Left forelimb (tissue), 1 donor: ENCODE measurements around the gene EBF3.

Experiments used
- DNase-seq: peaks from one replicate; pipeline ENCODE4 v3.0.0-alpha.2; 2018; ENCODE audit warnings: low spot score

The EBF3 gene

DNA sequence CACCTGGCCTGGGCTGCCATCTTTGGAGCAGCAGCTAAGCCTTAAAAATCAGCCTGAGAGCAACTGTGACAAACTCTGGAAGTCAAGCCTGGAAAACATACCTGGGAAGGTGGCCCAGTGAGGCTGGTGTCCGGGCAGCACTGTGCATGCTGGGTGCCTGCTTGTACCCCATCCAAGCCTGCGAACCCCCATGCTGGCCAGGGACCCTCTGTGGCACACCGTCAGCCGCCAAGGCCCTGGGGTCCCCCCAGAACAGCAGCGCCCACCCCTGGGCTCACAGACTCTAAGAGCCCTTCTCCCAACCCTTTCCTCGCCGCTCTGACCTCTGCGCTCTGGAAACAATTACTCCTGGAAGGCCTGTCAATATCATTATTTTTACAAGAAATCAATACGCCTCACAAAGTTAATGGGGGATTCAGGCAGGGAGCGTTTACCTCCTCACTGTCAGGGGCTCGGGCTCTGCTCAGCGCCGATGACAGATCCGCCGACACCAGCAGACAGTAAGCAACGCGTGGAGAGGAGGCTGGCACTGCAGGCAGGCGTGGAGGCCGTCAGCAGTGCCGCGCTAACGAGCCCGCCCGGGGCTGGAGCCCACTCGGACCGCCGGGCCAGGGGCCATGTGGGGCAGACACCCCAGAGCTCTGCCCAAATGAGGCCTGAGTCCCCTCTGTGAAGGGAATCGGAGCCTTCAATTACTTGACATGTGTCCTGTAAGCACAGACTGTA lies 54.4 kb downstream of the EBF3 start:
- no peak for DNase-seq

DNA sequence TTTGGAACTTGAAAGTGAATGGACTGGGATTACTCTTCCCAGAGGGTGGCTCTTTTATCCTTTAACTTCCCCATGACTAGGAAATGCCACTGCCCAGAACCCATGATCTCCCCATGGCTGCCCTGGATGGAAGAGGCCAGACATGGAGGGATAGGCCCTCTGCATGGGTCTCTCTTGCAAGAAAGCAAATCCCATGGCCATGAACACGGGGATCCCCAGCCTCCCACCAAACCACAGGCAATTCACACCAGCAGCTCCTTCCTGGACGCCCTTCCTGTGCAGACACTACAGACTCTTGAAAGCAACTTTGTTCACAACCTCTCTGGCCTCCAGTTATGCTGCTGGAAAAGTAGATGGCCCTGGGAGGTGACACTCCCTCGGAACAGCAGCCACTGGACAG lies 55.0 kb downstream of the EBF3 start:
- no peak for DNase-seq

DNA sequence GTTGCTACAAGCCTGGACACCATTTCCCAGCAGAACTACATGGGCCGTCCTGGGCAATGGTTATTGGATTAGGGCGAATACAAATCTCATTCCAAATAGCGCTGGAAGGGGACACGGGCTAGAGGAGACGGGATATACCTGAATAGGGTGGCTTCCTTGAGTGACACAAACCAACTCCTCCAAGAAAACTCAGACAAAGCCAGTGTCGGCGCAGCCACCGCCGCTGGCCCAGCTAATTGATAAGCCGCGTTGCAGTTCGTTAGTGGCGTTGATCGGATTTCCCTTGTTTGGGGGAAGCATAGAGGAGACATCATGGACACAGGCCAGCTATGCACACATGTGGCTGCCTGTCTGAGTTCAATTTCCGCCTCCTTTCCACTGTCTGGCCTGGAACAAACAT lies 55.7 kb downstream of the EBF3 start:
- DNase-seq: no peak

DNA sequence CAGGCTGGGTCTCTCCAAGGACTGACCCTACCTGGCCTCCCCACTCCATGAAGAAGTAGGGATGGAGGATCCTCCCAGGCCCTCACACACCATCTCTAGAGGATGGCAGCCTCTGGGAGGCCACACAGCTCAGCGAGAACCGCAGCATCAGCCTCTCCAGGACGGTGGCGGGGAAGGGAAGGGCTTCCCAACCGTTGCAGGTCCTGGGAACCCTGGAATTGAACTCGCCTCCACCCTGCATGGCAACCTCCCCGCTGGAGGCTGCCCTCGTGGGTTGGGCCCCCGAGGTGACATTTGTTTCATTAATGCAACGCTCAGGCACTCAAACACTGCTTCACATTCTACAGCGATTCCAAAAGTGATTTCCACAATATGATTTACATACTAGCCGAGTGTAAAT lies 58.5 kb downstream of the EBF3 start:
- DNase-seq: no peak

DNA sequence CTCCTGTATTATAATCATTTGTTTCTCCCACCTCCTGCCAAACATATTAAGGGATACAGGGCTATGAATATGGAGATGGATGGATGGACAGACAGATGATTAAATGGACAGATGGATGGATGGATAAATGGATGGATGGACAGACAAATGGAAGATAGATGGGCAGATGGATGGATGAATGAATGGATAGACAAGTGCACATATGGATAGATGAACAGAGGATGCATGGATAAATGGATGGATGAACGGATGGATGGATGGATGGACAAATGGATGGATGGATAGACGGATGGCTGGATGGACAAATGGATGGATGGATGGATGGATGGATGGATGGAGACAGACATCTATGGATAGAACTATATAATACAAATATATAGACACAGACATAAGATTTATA lies 59.8 kb downstream of the EBF3 start:
- DNase-seq: no peak

DNA sequence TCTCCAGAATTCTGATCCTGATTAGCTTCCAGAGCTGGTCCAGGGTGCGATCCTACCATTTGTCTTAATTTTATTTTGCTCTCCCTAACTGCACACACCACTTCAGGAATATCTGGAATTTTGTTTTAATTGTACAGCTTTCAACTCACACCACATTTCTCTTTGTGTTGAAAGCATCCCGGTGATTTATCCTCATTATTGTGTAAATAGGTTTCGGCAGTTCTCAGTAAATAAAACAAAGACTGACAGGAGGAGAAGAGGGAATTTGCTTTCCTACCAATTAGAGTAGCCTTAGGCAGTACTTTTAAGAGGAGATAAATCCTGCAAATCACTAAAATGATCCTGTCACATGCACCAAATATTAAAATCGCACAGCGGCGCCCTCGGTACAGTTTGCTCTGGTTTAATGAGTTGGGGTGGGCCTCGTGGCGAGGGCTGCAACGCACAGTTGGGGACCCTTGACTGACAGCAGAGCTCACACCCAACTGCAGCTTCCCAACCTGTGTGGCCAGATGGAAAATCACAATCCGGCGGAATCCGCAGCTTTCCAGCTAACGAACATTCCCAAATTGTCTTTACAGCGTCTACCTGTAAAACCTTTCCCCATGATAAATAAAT lies 62.6 kb downstream of the EBF3 start:
- DNase-seq: no peak

DNA sequence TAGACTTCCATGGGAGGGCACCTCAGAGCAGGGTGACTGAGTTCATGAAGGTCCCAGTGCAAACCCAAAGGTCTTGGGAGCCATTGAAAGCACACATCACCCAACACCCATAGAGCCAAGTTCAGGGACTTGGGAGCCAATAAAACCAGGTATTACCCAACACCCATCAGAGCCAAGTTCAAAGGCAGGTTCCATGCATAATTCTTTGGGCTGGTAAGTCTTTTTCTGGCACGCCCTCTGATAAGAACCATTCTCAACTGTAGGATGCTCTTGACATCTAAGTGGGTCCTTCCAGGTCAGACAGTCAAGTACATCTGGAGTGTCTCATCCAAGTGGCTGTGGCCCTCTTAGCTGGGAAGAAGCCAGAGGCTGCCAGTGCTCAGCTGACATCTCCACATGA lies 63.2 kb downstream of the EBF3 start:
- DNase-seq: no peak

DNA sequence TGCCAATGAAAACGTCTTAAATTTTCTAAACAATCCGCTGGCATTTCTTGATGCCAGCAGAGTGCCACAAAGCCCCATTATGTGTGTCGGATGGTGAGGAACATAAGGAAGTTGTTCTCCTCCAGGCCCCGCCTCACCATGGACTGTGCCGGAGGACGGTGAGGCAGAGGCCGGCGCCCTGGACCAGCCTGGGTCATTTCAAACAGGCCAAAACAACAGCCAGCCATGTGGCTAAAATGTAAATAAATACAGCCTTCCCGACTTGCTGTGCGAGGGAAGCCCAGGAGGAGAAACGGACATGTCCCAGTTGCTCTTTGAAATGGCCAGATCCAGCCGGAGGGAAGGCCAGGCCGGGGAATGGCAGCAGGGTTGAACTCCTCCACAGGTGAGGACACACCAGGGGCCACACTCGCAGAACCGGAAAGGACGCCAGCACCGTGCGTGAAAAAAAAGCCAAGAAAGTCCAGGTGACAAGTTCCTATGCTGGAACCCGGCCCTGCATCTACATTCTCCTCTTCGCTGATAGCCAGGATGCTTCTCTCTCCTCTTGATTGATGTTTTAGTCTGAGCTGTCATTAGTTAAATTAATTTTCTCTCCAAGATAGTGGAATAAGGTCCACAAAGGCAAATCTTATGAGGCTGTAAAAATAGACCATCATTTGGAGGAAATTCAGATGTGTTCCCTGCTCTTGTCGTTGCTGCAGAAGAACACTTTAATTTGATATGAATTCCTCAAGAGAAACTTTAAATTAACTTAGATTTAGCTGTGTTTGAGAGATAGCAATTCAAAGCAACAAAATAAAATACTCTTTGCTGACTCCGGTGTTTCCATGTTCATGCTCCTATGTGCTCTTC lies 64.6 kb downstream of the EBF3 start:
- no peak for DNase-seq

DNA sequence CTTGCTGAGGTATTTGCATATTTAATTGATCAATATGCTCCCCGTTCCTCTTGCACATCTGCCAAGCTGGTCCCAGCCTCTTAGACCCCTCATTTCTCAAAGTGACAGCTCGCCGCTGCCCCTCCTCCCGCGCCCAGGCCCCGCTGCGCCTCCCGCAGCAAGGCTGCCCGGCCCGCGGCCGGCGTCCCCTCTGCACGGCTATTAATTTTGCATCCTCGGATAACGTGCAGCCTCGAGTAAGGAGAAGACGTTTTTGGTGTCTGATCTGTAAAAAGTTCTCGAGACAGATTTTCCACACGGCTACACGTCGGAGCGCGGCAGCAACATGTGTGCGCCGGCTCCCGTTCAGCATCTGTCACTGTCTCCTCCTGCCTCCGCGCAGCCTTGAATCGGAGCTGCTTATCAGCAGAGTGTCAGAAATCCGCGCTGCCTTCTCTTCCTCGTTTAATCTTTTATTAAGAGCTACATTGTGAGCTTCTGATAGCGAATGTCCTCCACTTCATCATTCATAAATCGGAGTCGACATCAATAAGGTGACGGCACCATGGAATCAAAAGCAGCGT lies 65.3 kb downstream of the EBF3 start:
- no peak for DNase-seq

DNA sequence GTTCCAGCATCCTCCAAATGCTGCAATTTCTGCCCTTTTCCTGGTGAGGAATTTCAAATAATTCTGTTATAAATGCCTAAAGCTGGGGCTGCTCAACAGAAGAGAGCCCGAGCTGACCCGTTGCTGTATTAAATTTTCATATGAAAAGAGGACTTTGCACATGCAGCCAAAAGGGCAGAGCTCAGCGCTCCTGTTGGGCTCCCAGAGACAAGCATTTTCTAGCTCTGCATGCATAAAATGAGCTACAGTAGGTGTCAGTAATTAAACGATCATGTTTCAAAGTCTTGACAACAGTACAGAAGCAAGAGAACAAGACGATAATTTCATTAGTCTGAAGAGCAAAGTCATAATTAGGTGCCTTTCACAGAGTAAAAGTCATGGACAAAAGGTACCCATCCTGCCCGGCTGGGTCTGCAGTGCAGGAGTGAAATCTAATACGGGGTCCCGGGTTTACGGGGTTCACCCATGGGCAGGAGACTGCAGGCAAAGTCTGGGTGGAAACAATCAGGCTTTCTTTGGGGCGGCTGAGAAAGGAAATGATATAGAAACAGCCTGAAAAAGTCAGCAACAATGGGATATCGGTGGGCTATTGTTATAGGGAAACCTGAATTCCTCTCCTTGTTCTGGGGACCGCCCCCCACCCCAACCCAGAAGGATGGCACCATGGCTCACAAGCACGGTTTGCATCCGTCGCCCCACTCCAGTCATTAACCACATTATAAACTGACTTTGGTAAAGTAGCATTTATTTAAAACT lies 66.0 kb downstream of the EBF3 start:
- no peak for DNase-seq

DNA sequence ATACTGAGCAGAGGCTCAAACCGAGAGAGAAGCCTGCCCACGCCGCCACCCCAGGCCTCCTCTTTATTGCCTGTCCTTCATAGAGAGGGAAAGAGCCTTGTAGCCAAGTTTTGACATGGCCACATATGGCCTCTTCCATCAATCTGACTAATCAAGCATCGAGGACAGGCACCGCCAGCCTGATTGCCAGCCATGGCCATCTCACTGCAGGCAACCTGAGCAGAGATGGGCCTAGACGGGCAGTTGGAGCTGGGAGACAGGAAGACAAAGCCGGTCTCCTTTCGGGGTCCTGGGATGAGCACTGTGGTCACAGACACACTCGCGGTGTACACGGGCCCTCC lies 67.2 kb downstream of the EBF3 start:
- no peak for DNase-seq

DNA sequence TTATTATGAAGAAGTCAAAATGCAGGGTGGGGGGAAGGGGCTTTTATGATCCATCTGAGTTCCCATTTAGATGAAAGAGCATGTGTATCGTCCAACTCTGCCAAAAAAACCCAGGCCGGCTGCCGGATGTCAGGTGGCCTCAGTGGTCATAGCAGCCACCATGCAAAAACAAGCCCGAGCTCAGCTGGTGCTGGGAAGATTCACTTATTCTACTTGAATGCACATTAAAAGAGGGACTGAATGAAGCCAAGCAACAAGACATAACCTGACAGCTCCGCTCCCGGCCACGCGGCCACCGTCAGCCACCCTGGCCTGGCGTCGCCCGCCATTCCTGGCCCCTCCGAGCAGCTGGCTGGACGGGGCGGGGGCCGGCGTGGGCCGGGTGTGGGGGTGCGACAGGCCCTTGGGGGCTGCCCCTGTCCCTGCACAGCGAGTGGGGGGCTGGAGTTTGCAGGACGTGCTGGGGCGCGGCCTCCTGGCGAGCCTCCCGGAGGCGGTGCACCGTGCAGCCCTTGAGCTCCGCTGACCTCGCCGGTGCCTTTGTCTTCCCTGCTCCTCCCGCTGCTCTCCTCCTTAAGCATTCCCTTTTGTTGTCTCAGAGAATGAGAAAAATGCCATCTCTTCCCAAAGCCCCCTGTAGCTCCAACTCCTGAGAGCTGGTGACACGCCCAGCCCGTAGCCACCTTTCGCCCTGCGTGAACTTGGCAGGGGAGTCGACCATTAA lies 67.8 kb downstream of the EBF3 start:
- no peak for DNase-seq

DNA sequence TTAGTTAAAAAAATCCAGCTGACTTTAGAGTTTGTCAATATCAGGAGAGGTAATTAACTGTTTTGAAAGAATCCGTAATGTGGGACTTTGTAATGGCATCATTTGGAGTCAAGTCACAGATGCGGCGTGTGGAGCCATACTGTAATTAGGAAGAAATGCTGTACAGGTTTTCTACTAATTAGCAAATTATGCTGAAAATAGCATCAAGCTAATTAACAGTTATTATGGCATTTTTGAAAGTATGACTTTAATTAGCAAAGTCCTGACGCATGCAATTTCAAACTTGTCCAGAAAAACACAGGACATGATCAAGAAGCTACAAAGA lies 68.3 kb downstream of the EBF3 start:
- DNase-seq: no peak

DNA sequence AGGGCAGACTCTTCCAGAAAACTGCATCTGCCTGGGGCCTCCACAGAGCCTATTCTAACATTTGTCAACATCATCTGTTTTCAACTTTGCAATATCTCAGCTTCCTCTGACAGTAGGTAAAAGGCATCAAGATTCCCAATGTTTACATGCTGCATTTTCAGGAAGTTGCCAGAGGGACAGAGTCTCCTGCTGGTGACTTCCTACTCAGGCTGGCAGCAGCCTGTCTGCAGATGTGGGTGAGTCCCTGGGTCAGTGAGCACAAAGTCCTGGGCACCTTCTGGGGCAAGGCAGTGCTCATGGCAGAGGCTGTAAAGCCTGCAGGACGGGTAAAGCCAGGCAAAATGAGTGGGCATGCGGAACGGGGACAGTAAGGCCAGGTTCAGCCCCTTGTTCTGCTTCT lies 69.4 kb downstream of the EBF3 start:
- no peak for DNase-seq

DNA sequence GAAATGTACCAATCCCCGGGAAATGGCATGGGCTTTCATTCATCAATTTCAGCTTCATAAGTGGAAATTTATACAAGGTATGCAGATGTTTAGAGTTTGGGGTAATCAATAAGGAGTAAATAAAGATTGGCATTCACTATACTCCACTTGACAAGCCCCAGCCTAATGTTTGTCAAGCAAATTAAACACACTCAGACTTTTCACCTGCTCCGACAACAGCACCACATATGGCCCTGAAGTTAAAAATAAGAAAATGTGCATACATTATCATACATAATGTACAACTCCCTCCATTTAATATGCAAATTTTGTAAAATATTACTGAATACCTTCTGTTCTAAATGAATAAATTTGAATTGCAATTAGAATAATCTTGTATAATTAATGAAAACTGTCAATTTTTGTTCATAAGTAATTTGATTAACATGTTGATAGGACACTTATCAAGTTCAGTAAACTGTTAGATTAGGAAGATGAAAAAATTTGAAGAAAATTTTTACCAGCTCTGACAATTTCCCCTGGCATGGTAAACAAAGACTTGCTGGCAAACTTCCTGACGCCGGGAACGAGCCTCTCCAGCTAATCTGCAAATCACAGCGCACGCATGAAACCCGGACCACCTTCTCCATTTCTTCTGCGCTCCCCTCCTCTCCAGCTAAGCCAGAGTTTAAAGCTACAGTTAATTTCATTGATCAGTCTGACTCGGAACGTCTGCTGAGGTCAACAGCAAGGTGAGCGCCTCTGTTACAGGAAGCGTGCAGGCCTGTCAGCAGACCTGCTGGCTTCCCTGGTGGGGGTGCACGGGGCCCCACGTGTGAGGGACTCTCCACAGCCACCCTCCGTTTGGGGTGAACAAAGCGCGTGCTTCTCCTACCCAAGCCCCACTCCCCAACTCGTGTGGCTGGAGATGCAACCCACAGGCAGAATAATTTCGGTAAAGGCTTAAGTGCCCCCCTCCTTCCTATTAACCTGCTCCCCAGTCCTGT lies 70.7 kb downstream of the EBF3 start:
- DNase-seq: no peak

DNA sequence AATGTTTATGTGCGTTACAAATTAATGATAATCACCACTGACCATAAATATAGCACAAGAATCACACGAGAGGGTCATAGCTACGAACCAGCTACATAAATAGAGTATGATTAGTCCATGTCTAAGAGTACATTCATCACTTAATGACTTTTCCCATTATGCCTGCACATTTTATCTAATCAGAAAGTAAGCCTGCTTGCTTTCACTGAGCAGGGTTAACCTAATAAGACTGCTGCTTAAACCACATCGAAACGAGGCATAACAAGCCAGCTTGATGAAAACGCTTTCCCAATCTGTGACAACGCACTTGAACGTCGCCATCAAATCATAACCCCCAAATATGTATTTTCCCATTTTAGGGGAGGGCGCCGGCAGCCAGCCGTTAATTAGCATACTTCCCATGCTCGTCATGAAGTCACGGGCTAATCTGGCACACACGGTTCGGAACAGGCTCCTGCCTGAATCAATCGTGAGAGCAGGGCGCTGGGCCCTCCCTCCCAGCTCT lies 71.5 kb downstream of the EBF3 start:
- no peak for DNase-seq

DNA sequence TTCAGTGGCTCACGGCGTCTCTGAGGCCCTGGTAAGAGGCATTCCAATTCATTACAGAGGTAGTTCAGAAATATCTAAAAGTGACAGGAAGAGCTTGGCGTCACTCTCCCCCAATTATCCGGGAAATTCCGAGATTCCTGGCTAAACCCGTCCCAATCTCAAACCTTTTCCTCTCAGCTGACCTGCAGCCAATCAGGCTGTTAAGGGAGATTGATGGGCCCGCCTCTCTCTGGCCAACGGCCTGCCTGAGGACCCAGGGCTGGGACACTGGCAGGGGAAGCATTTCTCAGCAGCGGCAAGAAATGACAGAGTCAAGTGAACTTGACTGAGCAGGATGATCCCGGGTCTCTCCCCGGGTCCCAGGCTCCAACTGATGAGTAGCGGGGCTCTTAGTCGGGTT lies 72.3 kb downstream of the EBF3 start:
- DNase-seq: no peak

DNA sequence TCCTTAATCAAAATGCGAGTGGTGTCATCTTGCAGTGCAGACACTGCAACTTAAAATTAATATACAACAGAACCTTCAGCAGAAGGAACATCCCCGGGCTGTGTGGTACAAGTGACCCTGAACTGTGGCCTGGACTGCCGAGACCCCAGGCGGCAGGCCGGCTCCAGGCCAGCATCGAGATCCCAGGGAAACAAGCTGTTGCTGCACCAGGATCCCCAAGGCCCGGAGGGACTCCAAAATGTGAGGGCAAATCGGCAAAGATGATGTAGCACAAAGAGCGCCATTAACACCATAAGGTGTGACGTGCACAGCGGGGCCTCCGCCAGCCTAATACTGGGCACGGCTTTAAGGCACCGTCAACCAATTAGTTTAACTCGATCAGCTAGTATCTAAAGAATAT lies 73.9 kb downstream of the EBF3 start:
- DNase-seq: no peak

DNA sequence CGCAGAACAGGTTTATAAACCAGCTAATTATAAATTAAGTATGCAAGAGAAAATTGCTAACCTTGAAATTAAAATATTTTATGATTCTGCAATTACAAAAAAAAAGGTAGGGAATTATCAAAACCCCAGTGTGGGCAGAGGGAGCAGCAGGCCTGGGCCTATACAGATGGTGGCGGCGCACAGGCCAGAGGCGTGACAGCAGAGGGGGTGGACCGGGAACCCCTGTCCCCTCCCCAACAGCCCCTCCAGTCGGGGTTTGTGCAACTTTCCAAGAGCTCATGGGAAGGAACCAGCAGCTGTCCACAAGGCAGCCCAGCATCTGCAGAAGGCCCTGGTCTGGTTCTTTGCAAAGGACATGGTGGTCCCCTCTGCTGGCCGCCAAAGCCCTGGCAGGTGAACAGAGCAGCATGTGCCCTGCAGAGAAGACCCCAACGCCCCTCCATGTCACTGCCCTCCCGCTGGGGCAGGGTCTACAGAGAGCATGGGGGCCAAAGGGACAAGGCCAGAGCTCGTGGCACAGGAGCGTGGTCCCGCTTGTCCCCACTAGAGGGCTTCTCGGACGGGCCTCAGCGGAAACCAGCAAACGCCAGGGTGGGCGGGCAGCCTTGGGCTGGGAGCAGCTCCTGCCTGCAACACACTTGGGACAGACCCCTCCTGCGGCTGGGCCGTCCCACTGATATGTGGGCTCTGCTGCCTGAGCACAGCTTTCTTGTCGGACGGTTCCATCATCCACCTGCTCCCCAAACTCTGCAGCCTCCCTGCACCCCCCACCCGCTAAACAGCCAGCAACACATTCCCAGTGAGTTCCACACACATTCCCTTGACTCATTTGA lies 75.1 kb downstream of the EBF3 start:
- DNase-seq: peak; percentile 77
